ENCODE data around the gene TMEM234.

GRCh38 chr1:32201011-32201855, 20.9 kb downstream of the TMEM234 start:
- peak; percentile 27; the same call in 1 of the 2 replicates for TF ChIP-seq POLR2A (IDR thresholded peaks at IDR 0.05; ENCODE audit: low read depth, low read length)
- 0 out of 2 replicates have a peak, but pooled peaks have one; percentile 18 for TF ChIP-seq CTCF (conservative IDR thresholded peaks at IDR 0.05; ENCODE audit: low read depth, low read length)
- no peak for TF ChIP-seq RCOR1 (IDR thresholded peaks at IDR 0.05; ENCODE audit: insufficient replicate concordance, low read length)
- TF ChIP-seq CHD1 (IDR thresholded peaks at IDR 0.05; ENCODE audit: low read depth, low read length) = no peak
- TF ChIP-seq SMC3 (IDR thresholded peaks at IDR 0.05; ENCODE audit: low read depth, low read length) = no peak
- TF ChIP-seq MAFK (IDR thresholded peaks at IDR 0.05; ENCODE audit: low read depth, low read length) = no peak
- TF ChIP-seq USF2 (IDR thresholded peaks at IDR 0.05; ENCODE audit: low read depth, low read length) = 0 out of 2 replicates have a peak, but pooled peaks have one; percentile 9
- TF ChIP-seq NFE2L2 (IDR thresholded peaks at IDR 0.05; ENCODE audit: low read depth, low read length) = no peak
